ENCODE data around the gene FARS2.

FARS2 gene

GRCh38 chr6:5766260-5766659 is 504.9 kb downstream of the FARS2 start (continued):
- no peak for TF ChIP-seq PRDM10 (tag by site-specific recombination; IDR thresholded peaks at IDR 0.05)

GRCh38 chr6:5767471-5767870 is 506.2 kb downstream of the FARS2 start:
- H3K4me1 ChIP-seq (ENCODE audit: control insufficient read depth, insufficient read depth, low read length), result no peaks in the 10 kb centered on the region
- ChIA-PET POLR2A (no interaction called here), CTCF (interaction anchor here (1.0 kb wide), 1 partner anchor 296 kb away, joined by 6 read pairs; no protein-coding TSS in a partner anchor)
- H3K36me3 ChIP-seq (ENCODE audit: control insufficient read depth in 2 of 2, insufficient read depth in 1 of 2, low read length in 2 of 2), result no peaks in the 10 kb centered on the region
- no peaks in the 10 kb centered on the region for H3K9me3 ChIP-seq (ENCODE audit: control insufficient read depth, insufficient read depth, low read depth, low read length)
- TF ChIP-seq REPIN1 (tag by site-specific recombination; IDR thresholded peaks at IDR 0.05; ENCODE audit: low read depth) (no peak), ZNF521 (tag by site-specific recombination; IDR thresholded peaks at IDR 0.05) (no peak), ZNF423 (tag by site-specific recombination; IDR thresholded peaks at IDR 0.05) (no peak), ZBTB1 (tag by site-specific recombination; IDR thresholded peaks at IDR 0.05) (no peak), ZNF426 (tag by site-specific recombination; IDR thresholded peaks at IDR 0.05) (no peak), REST (tag by site-specific recombination; IDR thresholded peaks at IDR 0.05) (no peak), ZNF404 (tag by site-specific recombination; IDR thresholded peaks at IDR 0.05) (no peak), ZNF239 (tag by site-specific recombination; IDR thresholded peaks at IDR 0.05) (no peak), SALL2 (tag by site-specific recombination; IDR thresholded peaks at IDR 0.05; ENCODE audit: borderline replicate concordance) (no peak), GFI1B (tag by site-specific recombination; IDR thresholded peaks at IDR 0.05) (no peak), KLF10 (tag by site-specific recombination; IDR thresholded peaks at IDR 0.05) (no peak), ZNF148 (tag by site-specific recombination; IDR thresholded peaks at IDR 0.05; ENCODE audit: borderline replicate concordance) (no peak)
- H3K4me3 ChIP-seq (ENCODE audit: low read depth, low read length), result no peak overlapping the region
- no peak overlapping the region for H3K27ac ChIP-seq (ENCODE audit: extremely low read depth, low read depth, low read length)

- ChIA-PET POLR2A (no interaction called here), CTCF (no interaction called here)
- Histone ChIP-seq H3K4me1 (ENCODE audit: control insufficient read depth, insufficient read depth, low read length) (no peaks in the 10 kb centered on the region), H3K36me3 (ENCODE audit: control insufficient read depth in 2 of 2, insufficient read depth in 1 of 2, low read length in 2 of 2) (no peaks in the 10 kb centered on the region), H3K9me3 (ENCODE audit: control insufficient read depth, insufficient read depth, low read depth, low read length) (no peaks in the 10 kb centered on the region), H3K4me3 (ENCODE audit: low read depth, low read length) (no peak overlapping the region), H3K27ac (ENCODE audit: extremely low read depth, low read depth, low read length) (no peak overlapping the region)
- no peak for TF ChIP-seq ZNF791 (tag by site-specific recombination; IDR thresholded peaks at IDR 0.05)
These were observed 509.9 kb downstream of the FARS2 start for GRCh38 chr6:5771211-5771610.
